NCI-H2227 (cell line): ENCODE data around the gene PDE12.
"Not testable (repeated sequence)": the region's sequence is repeated elsewhere in the genome, so short reads cannot be mapped to it uniquely, and the experiment has no call there.

Experiments
- DNase-seq: peaks from one replicate; lab custom pipeline; 2025; ENCODE audit not compliant: unreplicated experiment; lab: John Stamatoyannopoulos, UW

The PDE12 gene

DNA sequence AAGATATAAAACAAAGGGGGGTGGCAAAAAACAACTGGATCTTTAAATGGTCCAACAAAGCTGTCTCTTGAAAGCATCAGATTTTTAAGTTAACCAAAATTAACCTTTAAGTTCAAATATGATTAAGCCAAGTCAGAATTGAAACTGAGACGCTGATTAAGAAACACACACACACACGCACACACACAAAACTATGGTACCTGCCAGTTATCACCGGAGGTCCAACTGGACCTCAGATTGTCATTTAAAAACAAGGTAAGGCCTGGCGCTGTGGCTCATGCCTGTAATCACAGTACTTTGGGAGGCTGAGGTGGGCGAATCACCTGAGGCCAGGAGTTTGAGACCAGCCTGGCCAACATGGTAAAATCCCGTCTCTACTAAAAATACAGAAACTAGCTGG, 30.7 kb downstream of the PDE12 start:
- DNase-seq = no peak

DNA sequence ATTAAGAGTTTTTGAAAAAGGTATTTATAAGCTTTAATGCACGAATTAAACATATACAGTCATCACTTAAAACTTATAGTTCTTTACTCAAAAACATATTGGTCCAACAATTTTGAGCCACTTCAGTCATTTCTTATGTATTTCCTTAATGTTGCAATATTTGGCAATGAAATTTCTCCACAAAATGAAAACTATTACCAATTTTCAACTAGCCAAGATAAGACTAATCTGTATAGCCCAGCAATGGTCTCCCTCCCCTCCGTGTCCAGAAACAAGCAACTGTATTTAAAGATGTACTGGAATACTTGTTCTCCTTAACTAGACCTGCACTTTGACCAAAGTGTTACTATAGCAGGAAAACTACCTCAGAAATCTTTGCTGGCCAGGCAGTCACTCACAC, 31.8 kb downstream of the PDE12 start:
- no peak for DNase-seq

DNA sequence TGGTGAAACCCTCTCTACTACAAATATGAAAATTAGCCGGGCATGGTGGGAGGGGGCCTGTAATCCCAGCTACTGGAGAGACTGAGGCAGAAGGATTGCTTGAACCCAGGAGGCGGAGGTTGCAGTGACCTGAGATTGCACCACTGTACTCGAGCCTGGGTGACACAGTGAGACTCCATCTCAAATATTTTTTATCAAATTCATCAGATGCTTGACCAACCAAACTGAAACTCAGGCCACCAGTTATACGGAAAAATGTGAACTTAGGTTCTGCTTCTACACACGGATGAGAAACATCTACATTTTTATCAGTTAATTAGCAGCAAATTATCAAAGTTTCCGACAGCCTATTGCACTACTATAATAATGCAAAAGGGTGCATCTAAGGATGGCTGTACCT, 36.2 kb downstream of the PDE12 start:
- no peak for DNase-seq

DNA sequence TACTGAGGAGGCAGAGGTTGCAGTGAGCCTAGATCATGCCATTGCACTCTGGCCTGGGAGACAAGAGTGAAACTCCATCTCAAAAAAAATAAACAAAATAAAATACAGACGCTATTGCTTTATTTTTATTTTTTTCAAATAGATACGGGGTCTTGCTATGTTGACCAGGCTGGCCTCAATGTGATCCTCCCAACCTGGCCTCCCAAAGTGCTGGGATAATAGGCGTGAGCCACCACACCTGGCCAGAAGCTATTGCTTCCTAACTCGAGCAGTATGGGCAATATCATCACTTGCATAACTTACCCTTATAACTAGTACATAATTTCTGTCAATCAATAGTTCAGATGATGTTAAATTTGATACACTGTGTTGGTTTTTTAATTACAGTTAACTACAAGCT, 38.1 kb downstream of the PDE12 start:
- DNase-seq = no peak

DNA sequence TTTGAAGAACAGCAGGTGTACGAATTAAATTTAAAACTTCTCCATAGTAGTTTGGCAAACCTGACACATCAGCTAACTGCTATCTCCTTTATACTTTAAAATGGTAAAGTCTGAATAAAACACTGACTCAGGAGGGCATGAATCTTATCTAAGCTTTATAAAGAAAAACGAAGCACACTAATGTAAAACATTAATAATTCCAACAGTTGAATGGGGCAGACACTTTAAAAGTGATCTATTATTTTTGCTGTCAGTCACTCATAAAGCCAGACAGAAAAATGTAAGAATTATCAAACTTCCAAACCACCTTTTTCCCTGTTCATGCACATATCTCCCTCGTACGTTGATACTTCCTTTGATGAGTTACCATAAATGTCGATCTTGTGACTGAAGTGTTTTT, 38.5 kb downstream of the PDE12 start:
- no peak for DNase-seq

DNA sequence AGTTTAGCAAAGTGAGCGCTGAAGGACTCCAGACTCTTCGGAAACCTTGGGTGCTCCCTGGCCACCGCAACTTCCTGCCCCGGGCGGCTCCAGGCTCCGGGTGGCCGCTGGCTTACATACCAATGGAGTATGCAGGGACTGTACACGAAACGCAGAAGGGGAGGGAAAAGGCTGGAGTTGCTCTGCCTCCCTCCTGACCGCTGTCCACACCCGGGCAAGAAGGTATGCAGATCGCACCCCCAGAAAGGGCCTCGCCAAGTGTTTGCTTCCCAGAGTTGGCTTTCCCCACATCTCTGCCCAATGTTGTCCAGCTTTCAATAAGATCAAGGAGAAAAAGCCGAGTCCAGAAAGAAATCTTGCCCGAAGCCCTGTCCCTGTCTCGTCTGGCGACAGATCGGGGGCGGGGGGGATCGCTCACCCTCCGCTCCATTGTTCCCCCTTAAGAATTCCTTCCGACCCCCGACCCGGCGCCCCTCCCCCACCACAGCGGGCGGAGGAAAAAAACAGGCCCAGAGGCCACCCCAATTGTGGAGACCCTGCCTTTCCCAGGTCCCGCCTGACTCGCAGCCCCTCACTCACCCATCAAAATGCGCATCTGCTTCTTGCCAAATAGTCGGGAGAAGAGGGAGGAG, 40.5 kb downstream of the PDE12 start:
- peak; percentile 44 for DNase-seq

DNA sequence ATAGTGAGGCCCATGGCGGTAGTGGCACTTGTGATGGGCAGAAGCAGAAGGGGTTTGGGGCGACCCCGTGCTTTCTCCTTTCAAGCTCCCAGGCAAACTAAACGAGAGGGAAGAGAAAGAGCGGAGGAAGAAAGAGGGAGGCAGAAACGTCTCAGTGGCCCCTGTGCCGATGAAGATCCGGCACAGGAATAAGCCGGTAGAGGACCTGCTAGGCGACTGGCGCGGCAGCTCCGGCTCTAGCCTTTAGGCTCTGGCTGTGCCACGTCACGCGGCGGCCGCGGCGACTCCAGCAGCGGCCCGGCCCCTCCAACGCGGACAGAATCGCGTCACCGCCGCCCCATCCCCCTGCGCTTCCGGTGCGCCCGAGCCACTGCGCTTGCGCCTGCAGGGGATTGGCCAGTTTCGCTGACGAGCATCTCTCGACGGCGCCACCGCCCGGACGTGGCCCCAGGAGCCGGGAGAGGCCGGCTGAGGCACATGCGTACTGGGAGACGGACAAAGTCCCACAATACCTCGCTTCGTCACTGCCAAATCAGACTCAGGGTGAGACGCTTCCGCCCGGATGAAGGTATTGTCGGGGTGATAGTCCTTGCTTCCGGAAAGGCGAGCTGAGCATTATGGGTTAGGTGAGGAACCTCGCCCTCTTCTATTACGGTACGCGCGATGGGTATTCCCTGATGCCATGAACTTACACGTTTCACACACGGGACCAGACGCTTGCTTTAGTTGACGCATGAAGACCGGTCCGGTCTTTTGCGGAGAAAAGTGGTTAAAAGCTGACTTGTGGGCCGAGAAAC, 41.3 kb downstream of the PDE12 start, which contains the start of gene ARF4:
ARF4 (minus strand) TSS at position 218 of the 797 bp plus-strand sequence; CDS start at position 14, 204 bp downstream.
- DNase-seq = peak; percentile 98

DNA sequence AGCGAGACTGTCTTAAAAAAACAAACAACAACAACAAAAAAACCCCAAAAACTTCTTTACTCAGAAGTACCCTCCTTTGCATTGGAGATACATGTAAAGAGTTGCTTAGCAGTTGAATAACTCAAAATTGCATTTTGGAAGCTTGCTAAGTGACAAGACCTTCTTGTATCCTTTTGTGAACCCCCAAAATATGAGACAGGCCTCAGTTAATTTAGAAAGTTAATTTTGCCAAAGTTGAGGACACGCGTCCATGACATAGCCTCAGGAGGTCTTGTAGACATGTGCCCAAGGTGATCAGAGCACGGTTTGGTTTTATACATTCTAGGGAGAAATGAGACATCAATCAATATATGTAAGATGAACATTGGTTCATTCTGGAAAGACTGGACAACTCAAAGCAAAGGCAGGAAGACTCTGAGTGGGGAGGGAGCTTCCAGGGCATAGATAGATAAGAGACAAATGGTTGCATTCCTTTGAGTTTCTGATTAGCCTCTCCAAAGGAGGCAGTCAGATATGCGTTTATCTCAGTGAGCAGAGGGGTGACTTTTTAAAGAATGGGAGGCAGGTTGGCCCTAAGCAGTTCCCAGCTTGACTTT, 42.8 kb downstream of the PDE12 start:
- no peak for DNase-seq

DNA sequence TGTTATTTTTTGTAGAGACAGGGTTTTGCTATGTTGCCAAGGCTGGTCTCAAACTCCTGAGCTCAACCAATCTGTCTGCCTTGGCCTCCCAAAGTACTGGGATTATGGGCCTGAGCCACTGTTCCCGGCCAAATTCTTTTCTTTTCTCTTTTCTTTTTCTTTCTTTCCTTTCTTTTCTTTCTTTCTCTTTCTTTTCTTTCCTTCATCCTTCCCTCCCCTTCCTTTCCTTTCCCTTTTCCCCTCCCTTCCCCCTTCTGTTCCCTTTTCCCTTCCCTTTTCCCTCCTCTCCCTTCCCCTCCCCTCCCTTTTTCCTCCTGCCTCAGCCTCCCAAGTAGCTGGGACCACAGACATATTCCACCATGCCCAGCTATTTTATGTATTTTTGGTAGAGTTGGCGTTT, 44.1 kb downstream of the PDE12 start:
- no peak for DNase-seq

DNA sequence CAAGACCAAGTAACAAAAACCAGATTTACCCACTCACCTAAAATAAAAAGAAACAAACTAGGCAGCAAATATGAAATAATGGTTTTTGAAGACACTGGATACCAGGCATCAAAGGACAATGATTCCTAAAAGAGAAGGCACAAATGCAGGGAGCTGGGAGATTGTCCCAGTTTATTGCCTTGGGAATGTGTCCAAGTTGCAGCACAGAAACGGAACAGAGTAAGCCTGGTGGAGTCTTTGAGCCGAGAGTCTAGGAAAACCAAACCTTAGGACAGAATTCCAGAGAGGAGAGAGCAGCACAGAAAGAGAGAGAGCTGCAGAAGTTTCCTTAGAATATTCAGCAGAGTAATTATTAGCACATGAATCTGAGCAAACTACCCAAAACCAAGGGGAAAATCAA, 48.9 kb downstream of the PDE12 start:
- no peak for DNase-seq

DNA sequence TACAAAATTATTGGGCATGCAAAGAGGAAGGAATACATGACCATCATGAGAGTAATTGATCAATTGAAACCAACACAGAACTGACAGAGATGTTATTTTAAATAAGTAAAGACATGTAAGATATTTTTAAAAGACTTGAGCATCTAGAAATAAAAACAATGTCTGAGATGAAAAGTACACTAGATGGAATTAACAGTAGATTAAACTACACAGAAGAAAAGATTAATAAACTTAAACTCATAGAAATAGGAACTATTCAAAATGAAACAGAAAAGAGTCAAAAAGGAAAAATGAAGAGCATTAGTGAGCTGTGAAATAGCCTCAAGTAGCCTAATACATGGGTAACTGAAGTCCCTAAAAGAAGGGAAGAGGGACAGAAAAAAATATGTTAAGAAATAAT, 49.6 kb downstream of the PDE12 start:
- DNase-seq = no peak

DNA sequence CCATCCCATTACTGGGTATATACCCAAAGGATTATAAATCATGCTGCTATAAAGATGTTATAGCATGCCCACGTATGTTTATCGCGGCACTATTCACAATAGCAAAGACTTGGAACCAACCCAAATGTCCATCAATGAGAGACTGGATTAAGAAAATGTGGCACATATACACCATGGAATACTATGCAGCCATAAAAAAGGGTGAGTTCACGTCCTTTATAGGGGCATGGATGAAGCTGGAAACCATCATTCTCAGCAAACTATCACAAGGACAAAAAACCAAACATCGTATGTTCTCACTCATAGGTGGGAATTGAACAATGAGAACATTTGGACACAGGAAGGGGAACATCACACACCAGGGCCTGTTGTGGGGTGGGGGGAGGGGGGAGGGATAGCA, 55.8 kb downstream of the PDE12 start:
- not testable (repeated sequence) for DNase-seq

DNA sequence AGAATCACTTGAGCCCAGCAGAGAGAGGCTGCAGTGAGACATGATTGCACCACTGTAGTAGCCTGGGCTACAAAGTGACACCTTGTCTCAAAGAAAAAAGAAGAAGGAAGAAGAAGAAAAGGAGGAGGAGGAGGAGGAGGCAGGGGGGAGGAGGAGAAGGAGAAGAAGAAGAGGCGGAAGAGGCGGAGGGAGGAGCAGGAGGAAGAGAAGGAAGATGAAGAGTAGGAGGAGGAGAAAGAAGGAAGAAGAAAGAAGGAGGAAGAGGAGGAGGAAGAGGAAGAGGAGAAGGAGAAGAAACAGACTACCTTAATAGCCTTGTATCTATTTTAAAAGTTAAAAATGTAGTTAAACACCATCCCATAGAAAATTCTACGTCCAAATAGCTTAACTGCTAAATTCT, 60.2 kb downstream of the PDE12 start:
- DNase-seq = no peak
